H54 (cell line): ENCODE data around the gene ASCC3.

ENCODE experiments used
- DNase-seq: peaks from one replicate; pipeline ENCODE4 v3.0.0; 2011; ENCODE audit warnings: low spot score, mixed read lengths; ENCODE audit not compliant: insufficient read length
- FAIRE-seq: peaks from 3 replicates; lab custom pipeline; 2011; peaks lifted over from hg19 to GRCh38; lab: Jason Lieb, UNC
- POLR2A ChIP-seq: IDR thresholded peaks from 2 replicates; pipeline ENCODE4 v1.6.1; 2011; ENCODE audit warnings: low read depth, mild to moderate bottlenecking, low read length

The ASCC3 gene

GRCh38 chr6:100880853-100881706 is at the start of gene ASCC3:
TSS of gene ASCC3 (minus strand) at chr6:100881329. CDS start at chr6:100867997, 13,332 bp downstream.
- DNase-seq: peak; percentile 65
- peak; percentile 83 for TF ChIP-seq POLR2A
- FAIRE-seq: peak; percentile 33

GRCh38 chr6:100925749-100926148 is 44.6 kb upstream of the ASCC3 start:
- no peak for TF ChIP-seq POLR2A
- FAIRE-seq: no peak
- no peak for DNase-seq

GRCh38 chr6:100924534-100925227 is 43.6 kb upstream of the ASCC3 start:
- FAIRE-seq (no peak), DNase-seq (no peak)
- no peak for TF ChIP-seq POLR2A

GRCh38 chr6:100923481-100924165 is 42.5 kb upstream of the ASCC3 start:
- no peak for DNase-seq
- no peak for FAIRE-seq

DNA sequence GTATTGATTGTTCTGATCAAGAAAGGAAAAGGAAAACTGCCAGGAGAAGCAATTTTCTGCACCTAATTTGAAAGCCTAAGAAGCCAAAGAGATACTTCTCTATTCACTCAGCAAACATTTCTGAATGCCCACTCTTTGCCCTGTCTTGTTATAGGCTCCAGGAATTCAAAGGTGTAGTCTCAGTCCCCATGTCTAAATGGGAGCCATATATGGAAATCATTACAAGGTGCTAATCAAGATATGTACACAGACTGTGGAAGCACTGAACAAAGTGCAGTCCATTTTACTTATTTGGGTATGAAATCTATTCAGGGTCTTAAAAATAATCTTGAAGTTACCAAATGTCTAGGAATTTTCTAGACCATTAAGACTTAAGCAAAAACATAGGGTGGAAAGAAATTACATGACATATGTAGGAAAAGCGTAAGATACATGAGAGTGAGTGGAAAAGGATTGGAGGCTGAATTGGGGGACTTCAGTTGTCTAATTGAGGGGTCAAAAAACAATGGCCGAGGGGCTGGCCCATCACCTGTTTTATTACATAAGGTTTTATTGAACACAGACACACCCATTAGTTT is 39.0 kb upstream of the ASCC3 start:
- no peak for DNase-seq
- no peak for FAIRE-seq
- no peak for TF ChIP-seq POLR2A

More at GRCh38 chr6:100923481-100924165, 42.5 kb upstream of the ASCC3 start:
- no peak for TF ChIP-seq POLR2A

- no peak for TF ChIP-seq POLR2A
- no peak for FAIRE-seq
- DNase-seq: no peak
Observed at GRCh38 chr6:100918152-100918551, 37.0 kb upstream of the ASCC3 start.

GRCh38 chr6:100915876-100916275 is 34.7 kb upstream of the ASCC3 start:
- no peak for DNase-seq
- FAIRE-seq: no peak
- no peak for TF ChIP-seq POLR2A

DNA sequence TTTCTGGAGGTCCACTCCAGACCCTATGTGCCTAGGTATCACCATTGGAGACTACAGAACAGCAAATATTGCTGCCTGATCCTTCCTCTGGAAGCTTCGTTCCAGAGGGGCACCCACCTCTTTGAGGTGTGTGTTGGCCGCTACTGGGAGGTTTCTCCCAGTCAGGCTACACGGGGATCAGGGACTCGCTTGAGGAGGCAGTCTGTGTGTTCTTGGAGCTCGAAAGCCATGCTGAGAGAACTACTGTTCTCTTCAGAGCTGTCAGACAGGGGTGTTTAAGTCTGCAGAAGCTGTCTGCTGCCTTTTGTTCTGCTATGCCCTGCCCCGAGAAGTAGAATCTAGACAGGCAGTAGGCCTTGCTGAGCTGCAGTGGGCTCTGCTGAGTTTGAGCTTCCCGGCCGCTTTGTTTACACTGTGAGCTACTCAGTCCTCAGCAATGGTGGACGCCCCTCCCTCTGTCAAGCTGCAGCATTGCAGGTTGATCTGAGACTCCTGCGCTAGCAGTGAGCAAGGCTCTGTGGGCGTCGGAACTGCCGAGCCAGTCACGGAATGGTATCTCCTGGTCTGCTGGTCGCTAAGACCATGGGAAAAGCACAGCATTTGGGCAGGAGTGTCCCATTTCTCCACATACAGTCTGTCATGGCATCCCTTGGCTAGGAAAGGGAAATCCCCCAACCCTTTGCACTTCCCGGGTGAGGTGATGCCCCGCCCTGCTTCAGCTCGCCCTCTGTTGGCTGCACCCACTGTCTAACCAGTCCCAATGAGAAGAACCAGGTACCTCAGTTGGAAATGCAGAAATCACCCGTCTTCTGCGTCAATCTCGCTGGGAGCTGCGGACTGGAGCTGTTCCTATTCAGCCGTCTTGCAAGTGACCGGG is 32.5 kb upstream of the ASCC3 start:
- FAIRE-seq (no peak), DNase-seq (no peak)
- TF ChIP-seq POLR2A: no peak

- no peak for TF ChIP-seq POLR2A
- FAIRE-seq (no peak), DNase-seq (no peak)
Observed at GRCh38 chr6:100906325-100906724, 25.2 kb upstream of the ASCC3 start.

GRCh38 chr6:100905067-100905466 is 23.9 kb upstream of the ASCC3 start:
- no peak for TF ChIP-seq POLR2A
- no peak for DNase-seq

DNA sequence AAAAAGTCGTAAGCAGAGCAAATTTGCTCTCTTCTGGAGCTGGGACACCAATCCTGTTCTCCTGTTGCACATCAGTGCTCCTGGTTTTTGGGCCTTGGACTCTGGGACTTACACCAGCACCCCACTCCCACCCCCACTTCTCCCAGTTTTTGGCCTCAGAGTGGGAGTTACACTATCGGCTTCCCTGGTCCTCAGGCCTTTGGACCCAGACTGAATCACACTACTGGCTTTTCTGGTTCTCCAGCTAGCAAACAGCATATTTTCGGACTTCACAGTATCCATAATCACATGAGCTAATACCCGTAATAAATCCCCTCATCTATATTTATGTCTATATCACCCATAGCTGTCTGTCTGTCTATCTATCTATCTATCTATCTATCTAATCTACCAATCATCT is 23.2 kb upstream of the ASCC3 start:
- no peak for TF ChIP-seq POLR2A
- DNase-seq: no peak

More at GRCh38 chr6:100905067-100905466, 23.9 kb upstream of the ASCC3 start:
- FAIRE-seq: no peak

DNA sequence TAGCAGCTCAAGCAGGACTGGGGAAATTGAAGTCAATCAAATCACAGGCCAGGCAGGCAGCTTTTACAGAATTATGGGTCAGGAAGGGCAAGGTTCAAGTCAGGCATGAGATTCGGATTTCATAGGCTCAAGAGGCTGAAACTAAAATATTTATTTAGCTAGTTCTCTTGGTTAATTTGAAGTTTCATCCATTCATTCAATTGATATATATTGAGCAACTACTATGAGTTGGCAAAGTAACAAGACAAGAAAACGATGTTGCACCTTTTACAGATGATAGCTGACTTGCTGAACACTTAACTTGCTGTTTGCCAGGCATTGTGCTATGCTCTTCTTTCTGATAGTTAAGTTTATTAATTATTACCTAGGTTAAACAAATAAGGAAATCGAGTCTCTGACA is 20.5 kb upstream of the ASCC3 start:
- DNase-seq (no peak), FAIRE-seq (no peak)
- no peak for TF ChIP-seq POLR2A

More for the DNA sequence above, 23.2 kb upstream of the ASCC3 start:
- no peak for FAIRE-seq

DNA sequence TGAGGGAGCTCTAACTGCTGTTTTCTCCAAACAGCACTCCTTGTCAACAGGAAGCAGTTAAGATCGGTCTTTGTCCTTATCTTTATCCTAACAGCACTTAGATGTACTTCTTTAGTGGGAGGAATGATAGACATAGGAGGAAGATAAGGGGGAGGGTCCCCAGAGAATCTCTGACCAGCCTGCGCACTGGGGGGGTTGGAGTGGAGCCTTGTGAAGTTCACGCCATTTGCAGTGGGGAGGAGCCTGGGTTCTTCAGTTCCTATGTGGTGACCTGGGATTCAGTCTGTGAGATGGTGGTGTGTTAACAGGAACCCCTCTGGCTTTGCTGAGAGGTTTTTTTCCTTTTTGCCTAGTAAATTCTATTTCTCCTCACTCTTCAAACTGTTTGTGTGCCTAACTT is 18.1 kb upstream of the ASCC3 start:
- no peak for TF ChIP-seq POLR2A
- FAIRE-seq (no peak), DNase-seq (no peak)

DNA sequence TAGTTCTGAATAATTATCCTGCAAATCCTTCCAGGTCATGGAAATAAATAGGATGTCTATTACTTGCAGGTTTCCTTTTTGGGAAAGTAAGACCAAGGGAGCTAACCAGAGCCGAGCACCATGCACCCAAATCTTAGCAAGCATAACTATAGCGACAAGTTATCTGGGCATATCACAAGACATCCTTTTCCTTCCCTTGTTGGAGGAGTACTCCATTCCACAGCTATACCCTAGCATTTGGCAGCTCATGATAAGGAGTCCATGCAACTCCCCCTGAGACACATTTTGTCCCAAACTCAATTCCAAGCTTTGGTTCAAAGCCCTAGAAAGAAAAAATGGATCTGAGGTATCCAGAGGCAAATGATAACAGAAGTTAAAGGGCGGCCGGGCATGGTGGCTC is 16.5 kb upstream of the ASCC3 start:
- no peak for TF ChIP-seq POLR2A
- FAIRE-seq: no peak
- DNase-seq: no peak
